Smooth muscle cell (in vitro differentiated cells): ENCODE measurements around the gene YBX3. TPM values are rescaled to one million over a fixed set of nuclear protein-coding genes. Genes with fewer than 3 reads are reported as not detected.

Experiments
- DNase-seq: peaks from one replicate; lab custom pipeline; 2025; ENCODE audit not compliant: unreplicated experiment; lab: John Stamatoyannopoulos, UW
- H2AFZ ChIP-seq: fragments of 200-600 bp; sonication (generic); 2 replicates; pipeline ENCODE4 v1.6.0; 2016; ENCODE audit warnings: antibody characterized with exemption, low read depth, mild to moderate bottlenecking
- H3F3A ChIP-seq: fragments of 200-600 bp; sonication (generic); 2 replicates; pipeline ENCODE4 v1.6.0; 2017; ENCODE audit warnings: antibody characterized with exemption, low read depth
- H3K27ac ChIP-seq: fragments of 200-600 bp; sonication (generic); 2 replicates; pipeline ENCODE4 v1.5.1; 2016; ENCODE audit warnings: low read depth, mild to moderate bottlenecking
- H3K27me3 ChIP-seq: fragments of 200-600 bp; sonication (generic); 2 replicates; pipeline ENCODE4 v1.6.1; 2016; ENCODE audit warnings: low read depth, mild to moderate bottlenecking
- H3K36me3 ChIP-seq: fragments of 200-600 bp; sonication (generic); 2 replicates; pipeline ENCODE4 v1.5.1; 2016; ENCODE audit warnings: low read depth
- H3K4me1 ChIP-seq: fragments of 200-600 bp; sonication (generic); 2 replicates; pipeline ENCODE4 v1.5.1; 2016; ENCODE audit warnings: low read depth
- H3K4me2 ChIP-seq: fragments of 200-600 bp; sonication (generic); 2 replicates; pipeline ENCODE4 v1.6.0; 2016; ENCODE audit warnings: mild to moderate bottlenecking
- H3K4me3 ChIP-seq: fragments of 200-600 bp; sonication (generic); 2 replicates; pipeline ENCODE4 v1.5.1; 2016; ENCODE audit warnings: mild to moderate bottlenecking
- H3K79me2 ChIP-seq: fragments of 200-600 bp; sonication (generic); 2 replicates; pipeline ENCODE4 v1.6.0; 2016; ENCODE audit warnings: low read depth, mild to moderate bottlenecking
- H3K9ac ChIP-seq: fragments of 200-600 bp; sonication (generic); 2 replicates; pipeline ENCODE4 v1.6.0; 2016; ENCODE audit warnings: low read depth
- H3K9me3 ChIP-seq: fragments of 200-600 bp; sonication (generic); replicated peaks from 2 replicates; pipeline ENCODE4 v1.5.1; 2016; ENCODE audit warnings: low read depth
- H4K20me1 ChIP-seq: fragments of 200-600 bp; sonication (generic); 2 replicates; pipeline ENCODE4 v1.6.0; 2016; ENCODE audit warnings: low read depth
- CTCF ChIP-seq: fragments of 200-600 bp; sonication (generic); IDR thresholded peaks from 2 replicates; pipeline ENCODE4 v1.5.1; 2017; ENCODE audit warnings: borderline replicate concordance, mild to moderate bottlenecking, antibody characterized with exemption; ENCODE audit not compliant: insufficient read depth, poor library complexity, severe bottlenecking
- whole genome bisulfite sequencing: methylation state at CpG from one replicate; pipeline ENCODE4 v1.1.7; 2016; ENCODE audit warnings: low lambda C conversion rate; 5-methylcytosine and 5-hydroxymethylcytosine counted together
- polyA plus RNA-seq: library from polyadenylated mRNA; unstranded; fragments of >200 nt; fragmentation: Nextera tagmentation; extraction: Ambion mirVana; gene quantifications from 2 replicates; pipeline ENCODE4 v1.2.1, GENCODE V29; 2016
- total RNA-seq: library from RNA; depleted of rRNA; stranded (reverse); fragments of >200 nt; gene quantifications from 2 replicates; pipeline ENCODE4 v1.2.3, GENCODE V29; 2014

The YBX3 gene
- total and polyA plus RNA-seq, 2 experiments from 2014 or later, result 129 to 188 TPM

- H4K20me1 ChIP-seq, result no peaks in the 10 kb centered on the region
Observed at GRCh38 chr12:10688042-10688441, 35.1 kb downstream of the YBX3 start.

GRCh38 chr12:10673659-10674384 lies 49.3 kb downstream of the YBX3 start, which contains the start of gene STYK1:
TSS of gene STYK1 (minus strand) at chr12:10674052. CDS start at chr12:10634618, 39,434 bp downstream.
- Histone ChIP-seq H3K27me3 (no peaks in the 10 kb centered on the region), H3K27ac (no peak within 1 kb of the TSS), H3K4me2 (peak within 1 kb of the TSS; percentile 91), H3K79me2 (no peaks in the 10 kb centered on the region), H3F3A (no peaks in the 10 kb centered on the region), H3K9me3 (no peaks in the 10 kb centered on the region), H3K36me3 (no peaks in the 10 kb centered on the region), H4K20me1 (no peaks in the 10 kb centered on the region), H3K9ac (no peak within 1 kb of the TSS), H2AFZ (peak within 1 kb of the TSS; percentile 93), H3K4me1 (no peaks in the 10 kb centered on the region), H3K4me3 (peak within 1 kb of the TSS; percentile 72)
- DNase-seq, result no peak
- peak; percentile 98 for TF ChIP-seq CTCF
- WGBS, result 2% methylated on average over 34 of the region's 35 CpGs

More at GRCh38 chr12:10688042-10688441, 35.1 kb downstream of the YBX3 start:
- Histone ChIP-seq H3K9me3 (no peaks in the 10 kb centered on the region), H2AFZ (no peak overlapping the region), H3K9ac (no peak overlapping the region), H3K4me3 (no peak overlapping the region), H3K4me1 (no peaks in the 10 kb centered on the region), H3K27ac (no peak overlapping the region), H3F3A (peaks cover 4% of the 10 kb centered on the region), H3K79me2 (no peaks in the 10 kb centered on the region), H3K36me3 (no peaks in the 10 kb centered on the region), H3K4me2 (no peak overlapping the region), H3K27me3 (no peaks in the 10 kb centered on the region)
- no peak for DNase-seq
- TF ChIP-seq CTCF, result no peak
- 94% methylated on average over 1 of the region's 1 CpG for WGBS

GRCh38 chr12:10672231-10672868 lies 50.8 kb downstream of the YBX3 start:
- H3K9ac ChIP-seq, result no peak overlapping the region
- H3K4me3 ChIP-seq, result no peak overlapping the region

More at GRCh38 chr12:10672231-10672868, 50.8 kb downstream of the YBX3 start:
- Histone ChIP-seq H3K4me1 (no peaks in the 10 kb centered on the region), H3K27ac (no peak overlapping the region), H3K27me3 (no peaks in the 10 kb centered on the region), H3K36me3 (no peaks in the 10 kb centered on the region), H3F3A (no peaks in the 10 kb centered on the region), H3K79me2 (no peaks in the 10 kb centered on the region), H3K4me2 (no peak overlapping the region), H3K9me3 (no peaks in the 10 kb centered on the region), H2AFZ (no peak overlapping the region), H4K20me1 (no peaks in the 10 kb centered on the region)
- DNase-seq, result no peak
- no peak for TF ChIP-seq CTCF
- WGBS, result 89% methylated on average over 15 of the region's 15 CpGs
